ENCODE results near the gene PDIA6.

Gene PDIA6

DNA sequence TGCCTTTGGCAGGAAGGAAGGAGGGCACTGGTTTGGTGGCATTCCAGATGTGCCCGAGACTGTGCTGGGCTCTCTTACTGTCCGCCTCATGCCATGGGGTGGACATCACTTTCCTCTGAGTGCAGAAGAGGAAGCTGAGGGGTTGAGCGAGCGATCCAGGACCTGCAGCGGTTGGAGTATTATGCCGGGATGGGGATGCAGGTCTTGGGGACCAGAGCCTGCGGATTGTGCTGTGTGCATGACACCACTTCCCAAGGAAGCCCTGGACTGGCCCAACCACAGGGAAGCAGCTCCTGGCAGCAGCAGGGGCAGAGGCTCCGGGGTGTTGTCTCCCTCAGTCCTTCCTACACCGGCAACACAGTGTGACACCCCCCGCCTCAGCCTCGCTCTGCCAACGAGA lies 46.7 kb downstream of the PDIA6 start:
- TF ChIP-seq, protein P1, sequence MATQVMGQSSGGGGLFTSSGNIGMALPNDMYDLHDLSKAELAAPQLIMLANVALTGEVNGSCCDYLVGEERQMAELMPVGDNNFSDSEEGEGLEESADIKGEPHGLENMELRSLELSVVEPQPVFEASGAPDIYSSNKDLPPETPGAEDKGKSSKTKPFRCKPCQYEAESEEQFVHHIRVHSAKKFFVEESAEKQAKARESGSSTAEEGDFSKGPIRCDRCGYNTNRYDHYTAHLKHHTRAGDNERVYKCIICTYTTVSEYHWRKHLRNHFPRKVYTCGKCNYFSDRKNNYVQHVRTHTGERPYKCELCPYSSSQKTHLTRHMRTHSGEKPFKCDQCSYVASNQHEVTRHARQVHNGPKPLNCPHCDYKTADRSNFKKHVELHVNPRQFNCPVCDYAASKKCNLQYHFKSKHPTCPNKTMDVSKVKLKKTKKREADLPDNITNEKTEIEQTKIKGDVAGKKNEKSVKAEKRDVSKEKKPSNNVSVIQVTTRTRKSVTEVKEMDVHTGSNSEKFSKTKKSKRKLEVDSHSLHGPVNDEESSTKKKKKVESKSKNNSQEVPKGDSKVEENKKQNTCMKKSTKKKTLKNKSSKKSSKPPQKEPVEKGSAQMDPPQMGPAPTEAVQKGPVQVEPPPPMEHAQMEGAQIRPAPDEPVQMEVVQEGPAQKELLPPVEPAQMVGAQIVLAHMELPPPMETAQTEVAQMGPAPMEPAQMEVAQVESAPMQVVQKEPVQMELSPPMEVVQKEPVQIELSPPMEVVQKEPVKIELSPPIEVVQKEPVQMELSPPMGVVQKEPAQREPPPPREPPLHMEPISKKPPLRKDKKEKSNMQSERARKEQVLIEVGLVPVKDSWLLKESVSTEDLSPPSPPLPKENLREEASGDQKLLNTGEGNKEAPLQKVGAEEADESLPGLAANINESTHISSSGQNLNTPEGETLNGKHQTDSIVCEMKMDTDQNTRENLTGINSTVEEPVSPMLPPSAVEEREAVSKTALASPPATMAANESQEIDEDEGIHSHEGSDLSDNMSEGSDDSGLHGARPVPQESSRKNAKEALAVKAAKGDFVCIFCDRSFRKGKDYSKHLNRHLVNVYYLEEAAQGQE (IDR thresholded peaks at IDR 0.05; ENCODE audit: insufficient read depth in 1 of 2, low read depth in 2 of 2, low read length in 2 of 2) = no peak
- TF ChIP-seq FOXP2 (optimal IDR thresholded peaks at IDR 0.05; ENCODE audit: borderline replicate concordance, extremely low read depth, extremely low read length, insufficient read depth) (no peak), SIN3A (IDR thresholded peaks at IDR 0.05; ENCODE audit: borderline replicate concordance, insufficient read depth, low read length) (no peak), TAF1 (IDR thresholded peaks at IDR 0.05; ENCODE audit: borderline replicate concordance, insufficient read depth, low read length) (no peak), POLR2AphosphoS5 (IDR thresholded peaks at IDR 0.05; ENCODE audit: low read depth, low read length) (no peak)

DNA sequence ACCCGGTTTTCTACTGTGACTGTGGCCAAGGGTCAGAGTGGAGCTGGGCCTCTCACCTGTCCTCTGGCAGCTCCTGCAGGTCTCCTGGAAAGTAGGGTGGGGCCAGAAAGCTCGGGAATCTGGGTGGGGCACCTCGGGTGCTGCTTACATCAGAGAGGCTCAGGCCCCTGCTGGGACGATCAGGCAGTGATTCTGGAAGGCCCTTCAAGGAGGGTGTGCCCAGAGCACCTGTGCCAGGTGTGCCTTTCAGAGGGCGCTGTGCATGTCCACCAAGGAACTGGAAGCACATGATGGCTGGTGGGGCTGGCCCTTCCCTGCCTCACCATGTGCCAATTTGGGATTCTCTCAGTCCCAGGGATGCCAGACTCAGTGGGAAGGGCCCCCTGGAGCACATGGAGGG lies 47.1 kb downstream of the PDIA6 start:
- no peak for TF ChIP-seq POLR2AphosphoS5 (IDR thresholded peaks at IDR 0.05; ENCODE audit: low read depth, low read length)
- no peak for TF ChIP-seq TAF1 (IDR thresholded peaks at IDR 0.05; ENCODE audit: borderline replicate concordance, insufficient read depth, low read length)
- no peak for TF ChIP-seq FOXP2 (optimal IDR thresholded peaks at IDR 0.05; ENCODE audit: borderline replicate concordance, extremely low read depth, extremely low read length, insufficient read depth)
- TF ChIP-seq, protein P1 (IDR thresholded peaks at IDR 0.05; ENCODE audit: insufficient read depth in 1 of 2, low read depth in 2 of 2, low read length in 2 of 2) = no peak
- TF ChIP-seq SIN3A (IDR thresholded peaks at IDR 0.05; ENCODE audit: borderline replicate concordance, insufficient read depth, low read length) = no peak

DNA sequence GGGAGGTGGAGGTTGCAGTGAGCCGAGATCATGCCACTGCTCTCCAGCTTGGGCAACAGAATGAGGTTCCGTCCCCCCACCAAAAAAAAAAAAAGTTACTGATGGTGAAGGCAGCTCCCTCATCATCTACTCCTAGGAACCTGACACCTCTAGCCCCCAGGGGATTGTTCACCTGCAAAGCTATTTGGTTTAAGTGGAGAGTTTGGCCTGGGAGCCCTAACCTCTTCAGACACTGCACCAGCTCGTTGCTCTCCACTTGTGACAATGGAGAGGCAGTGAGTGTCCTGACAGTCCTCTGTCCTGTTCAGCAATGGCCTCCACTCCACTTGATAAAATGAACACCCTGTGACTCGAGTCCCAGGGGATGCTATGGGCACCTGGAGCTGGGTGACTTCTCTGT lies 47.7 kb downstream of the PDIA6 start:
- TF ChIP-seq, protein P1 (IDR thresholded peaks at IDR 0.05; ENCODE audit: insufficient read depth in 1 of 2, low read depth in 2 of 2, low read length in 2 of 2) = no peak
- TF ChIP-seq TAF1 (IDR thresholded peaks at IDR 0.05; ENCODE audit: borderline replicate concordance, insufficient read depth, low read length) (no peak), POLR2AphosphoS5 (IDR thresholded peaks at IDR 0.05; ENCODE audit: low read depth, low read length) (no peak), SIN3A (IDR thresholded peaks at IDR 0.05; ENCODE audit: borderline replicate concordance, insufficient read depth, low read length) (no peak), FOXP2 (optimal IDR thresholded peaks at IDR 0.05; ENCODE audit: borderline replicate concordance, extremely low read depth, extremely low read length, insufficient read depth) (no peak)

DNA sequence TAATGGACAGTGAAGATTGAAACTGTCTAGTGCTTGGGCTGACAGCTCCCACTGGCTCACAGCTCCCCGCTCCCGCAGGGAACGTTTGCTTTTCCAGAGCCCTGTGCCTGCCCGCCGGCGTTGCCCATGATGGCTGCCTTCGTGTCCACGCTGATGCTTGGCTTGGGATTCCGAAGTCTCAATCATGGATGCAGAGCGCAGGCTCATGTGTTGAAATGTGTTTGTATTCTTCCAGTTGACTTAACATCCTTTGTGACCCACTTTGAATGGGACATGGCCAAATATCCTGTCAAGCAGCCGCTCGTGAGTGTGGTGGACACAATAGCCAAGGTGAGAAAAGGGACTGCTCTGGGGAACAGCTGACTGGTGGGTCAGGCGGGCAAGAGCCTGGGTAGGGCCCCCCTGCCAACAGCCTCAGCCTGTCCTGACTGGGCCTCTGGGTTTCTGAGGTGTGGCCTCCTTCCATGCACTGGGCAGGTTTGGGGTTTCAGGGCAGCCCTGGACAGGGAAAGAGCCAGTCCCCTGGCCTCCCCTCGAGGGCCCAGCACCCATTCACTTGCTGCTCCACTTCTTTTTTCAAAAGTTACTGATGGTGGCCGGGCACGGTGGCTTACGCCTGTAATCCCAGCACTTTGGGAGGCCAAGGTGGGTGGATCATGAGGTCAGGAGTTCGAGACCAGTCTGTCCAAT lies 48.3 kb downstream of the PDIA6 start:
- TF ChIP-seq, protein P1 (IDR thresholded peaks at IDR 0.05; ENCODE audit: insufficient read depth in 1 of 2, low read depth in 2 of 2, low read length in 2 of 2) = no peak
- TF ChIP-seq TAF1 (IDR thresholded peaks at IDR 0.05; ENCODE audit: borderline replicate concordance, insufficient read depth, low read length) = no peak
- TF ChIP-seq POLR2AphosphoS5 (IDR thresholded peaks at IDR 0.05; ENCODE audit: low read depth, low read length) = no peak
- no peak for TF ChIP-seq SIN3A (IDR thresholded peaks at IDR 0.05; ENCODE audit: borderline replicate concordance, insufficient read depth, low read length)
- TF ChIP-seq FOXP2 (optimal IDR thresholded peaks at IDR 0.05; ENCODE audit: borderline replicate concordance, extremely low read depth, extremely low read length, insufficient read depth) = no peak

All from PFSK-1 (cell line).